Measurements from ENCODE around the gene SGCE. TPM values are rescaled to one million over a fixed set of nuclear protein-coding genes. Genes with fewer than 3 reads are reported as not detected.

SGCE gene
- total and polyA plus RNA-seq, 4 donors = 9.3 to 70.6 (median 44.2) TPM

- no peaks in the 10 kb centered on the region for H3K27me3 ChIP-seq (ENCODE audit: control insufficient read depth in 4 of 4, insufficient read depth in 4 of 4, low read length in 3 of 4)
- 90% methylated on average over 1 of the region's 1 CpG for WGBS
- H3K27ac ChIP-seq (ENCODE audit: low read depth in 1 of 2, low read length in 2 of 2) = no peak overlapping the region
- H3K4me1 ChIP-seq (ENCODE audit: control insufficient read depth in 4 of 4, insufficient read depth in 4 of 4, low read length in 3 of 4) = no peaks in the 10 kb centered on the region
- H3K9me3 ChIP-seq (ENCODE audit: control insufficient read depth in 4 of 4, low read length in 3 of 4) = no peaks in the 10 kb centered on the region
- H3K4me3 ChIP-seq (ENCODE audit: low read depth in 1 of 3, low read length in 3 of 3) = no peak overlapping the region
- no peak overlapping the region for H3K9ac ChIP-seq (ENCODE audit: low read depth in 1 of 2, low read length in 2 of 2)
- H3K36me3 ChIP-seq (ENCODE audit: control insufficient read depth in 4 of 4, insufficient read depth in 3 of 4, low read depth in 1 of 4, low read length in 3 of 4) = no peaks in the 10 kb centered on the region
- TF ChIP-seq NR2F2 (IDR thresholded peaks at IDR 0.05) = no peak
- no peak for TF ChIP-seq GABPA (IDR thresholded peaks at IDR 0.05 in 1 of 2, conservative IDR thresholded peaks at IDR 0.05 in 1 of 2)
- TF ChIP-seq TAF1 (conservative IDR thresholded peaks at IDR 0.05) = no peak
- TF ChIP-seq SP1 (IDR thresholded peaks at IDR 0.05) = no peak
- no peak for TF ChIP-seq RXRA (IDR thresholded peaks at IDR 0.05)
- TF ChIP-seq JUND (IDR thresholded peaks at IDR 0.05) = no peak
- TF ChIP-seq, protein P1, sequence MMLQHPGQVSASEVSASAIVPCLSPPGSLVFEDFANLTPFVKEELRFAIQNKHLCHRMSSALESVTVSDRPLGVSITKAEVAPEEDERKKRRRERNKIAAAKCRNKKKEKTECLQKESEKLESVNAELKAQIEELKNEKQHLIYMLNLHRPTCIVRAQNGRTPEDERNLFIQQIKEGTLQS (IDR thresholded peaks at IDR 0.05) = no peak
- TF ChIP-seq, protein P2, sequence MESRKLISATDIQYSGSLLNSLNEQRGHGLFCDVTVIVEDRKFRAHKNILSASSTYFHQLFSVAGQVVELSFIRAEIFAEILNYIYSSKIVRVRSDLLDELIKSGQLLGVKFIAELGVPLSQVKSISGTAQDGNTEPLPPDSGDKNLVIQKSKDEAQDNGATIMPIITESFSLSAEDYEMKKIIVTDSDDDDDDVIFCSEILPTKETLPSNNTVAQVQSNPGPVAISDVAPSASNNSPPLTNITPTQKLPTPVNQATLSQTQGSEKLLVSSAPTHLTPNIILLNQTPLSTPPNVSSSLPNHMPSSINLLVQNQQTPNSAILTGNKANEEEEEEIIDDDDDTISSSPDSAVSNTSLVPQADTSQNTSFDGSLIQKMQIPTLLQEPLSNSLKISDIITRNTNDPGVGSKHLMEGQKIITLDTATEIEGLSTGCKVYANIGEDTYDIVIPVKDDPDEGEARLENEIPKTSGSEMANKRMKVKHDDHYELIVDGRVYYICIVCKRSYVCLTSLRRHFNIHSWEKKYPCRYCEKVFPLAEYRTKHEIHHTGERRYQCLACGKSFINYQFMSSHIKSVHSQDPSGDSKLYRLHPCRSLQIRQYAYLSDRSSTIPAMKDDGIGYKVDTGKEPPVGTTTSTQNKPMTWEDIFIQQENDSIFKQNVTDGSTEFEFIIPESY (IDR thresholded peaks at IDR 0.05) = no peak
- TF ChIP-seq FOXA2 (IDR thresholded peaks at IDR 0.05) = no peak
- TF ChIP-seq HNF4G (IDR thresholded peaks at IDR 0.05) = no peak
- TF ChIP-seq YY1 (IDR thresholded peaks at IDR 0.05) = no peak
- no peak for TF ChIP-seq EGR1 (IDR thresholded peaks at IDR 0.05; ENCODE audit: low read depth in 2 of 2)
- TF ChIP-seq RAD21 (IDR thresholded peaks at IDR 0.05) = no peak
- TF ChIP-seq, protein P3, sequence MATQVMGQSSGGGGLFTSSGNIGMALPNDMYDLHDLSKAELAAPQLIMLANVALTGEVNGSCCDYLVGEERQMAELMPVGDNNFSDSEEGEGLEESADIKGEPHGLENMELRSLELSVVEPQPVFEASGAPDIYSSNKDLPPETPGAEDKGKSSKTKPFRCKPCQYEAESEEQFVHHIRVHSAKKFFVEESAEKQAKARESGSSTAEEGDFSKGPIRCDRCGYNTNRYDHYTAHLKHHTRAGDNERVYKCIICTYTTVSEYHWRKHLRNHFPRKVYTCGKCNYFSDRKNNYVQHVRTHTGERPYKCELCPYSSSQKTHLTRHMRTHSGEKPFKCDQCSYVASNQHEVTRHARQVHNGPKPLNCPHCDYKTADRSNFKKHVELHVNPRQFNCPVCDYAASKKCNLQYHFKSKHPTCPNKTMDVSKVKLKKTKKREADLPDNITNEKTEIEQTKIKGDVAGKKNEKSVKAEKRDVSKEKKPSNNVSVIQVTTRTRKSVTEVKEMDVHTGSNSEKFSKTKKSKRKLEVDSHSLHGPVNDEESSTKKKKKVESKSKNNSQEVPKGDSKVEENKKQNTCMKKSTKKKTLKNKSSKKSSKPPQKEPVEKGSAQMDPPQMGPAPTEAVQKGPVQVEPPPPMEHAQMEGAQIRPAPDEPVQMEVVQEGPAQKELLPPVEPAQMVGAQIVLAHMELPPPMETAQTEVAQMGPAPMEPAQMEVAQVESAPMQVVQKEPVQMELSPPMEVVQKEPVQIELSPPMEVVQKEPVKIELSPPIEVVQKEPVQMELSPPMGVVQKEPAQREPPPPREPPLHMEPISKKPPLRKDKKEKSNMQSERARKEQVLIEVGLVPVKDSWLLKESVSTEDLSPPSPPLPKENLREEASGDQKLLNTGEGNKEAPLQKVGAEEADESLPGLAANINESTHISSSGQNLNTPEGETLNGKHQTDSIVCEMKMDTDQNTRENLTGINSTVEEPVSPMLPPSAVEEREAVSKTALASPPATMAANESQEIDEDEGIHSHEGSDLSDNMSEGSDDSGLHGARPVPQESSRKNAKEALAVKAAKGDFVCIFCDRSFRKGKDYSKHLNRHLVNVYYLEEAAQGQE (IDR thresholded peaks at IDR 0.05) = no peak
- TF ChIP-seq, protein P4, sequence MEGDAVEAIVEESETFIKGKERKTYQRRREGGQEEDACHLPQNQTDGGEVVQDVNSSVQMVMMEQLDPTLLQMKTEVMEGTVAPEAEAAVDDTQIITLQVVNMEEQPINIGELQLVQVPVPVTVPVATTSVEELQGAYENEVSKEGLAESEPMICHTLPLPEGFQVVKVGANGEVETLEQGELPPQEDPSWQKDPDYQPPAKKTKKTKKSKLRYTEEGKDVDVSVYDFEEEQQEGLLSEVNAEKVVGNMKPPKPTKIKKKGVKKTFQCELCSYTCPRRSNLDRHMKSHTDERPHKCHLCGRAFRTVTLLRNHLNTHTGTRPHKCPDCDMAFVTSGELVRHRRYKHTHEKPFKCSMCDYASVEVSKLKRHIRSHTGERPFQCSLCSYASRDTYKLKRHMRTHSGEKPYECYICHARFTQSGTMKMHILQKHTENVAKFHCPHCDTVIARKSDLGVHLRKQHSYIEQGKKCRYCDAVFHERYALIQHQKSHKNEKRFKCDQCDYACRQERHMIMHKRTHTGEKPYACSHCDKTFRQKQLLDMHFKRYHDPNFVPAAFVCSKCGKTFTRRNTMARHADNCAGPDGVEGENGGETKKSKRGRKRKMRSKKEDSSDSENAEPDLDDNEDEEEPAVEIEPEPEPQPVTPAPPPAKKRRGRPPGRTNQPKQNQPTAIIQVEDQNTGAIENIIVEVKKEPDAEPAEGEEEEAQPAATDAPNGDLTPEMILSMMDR (IDR thresholded peaks at IDR 0.05; ENCODE audit: low read depth, low read length, missing input control) = no peak
- no peak for TF ChIP-seq HNF4A (conservative IDR thresholded peaks at IDR 0.05)
- TF ChIP-seq FOXA1 (IDR thresholded peaks at IDR 0.05) = no peak
- TF ChIP-seq, protein P5, sequence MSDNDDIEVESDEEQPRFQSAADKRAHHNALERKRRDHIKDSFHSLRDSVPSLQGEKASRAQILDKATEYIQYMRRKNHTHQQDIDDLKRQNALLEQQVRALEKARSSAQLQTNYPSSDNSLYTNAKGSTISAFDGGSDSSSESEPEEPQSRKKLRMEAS (IDR thresholded peaks at IDR 0.05) = no peak
- no peak for DNase-seq (ENCODE audit: low spot score)
Measured at GRCh38 chr7:94679358-94679757, 23.4 kb upstream of the SGCE start.
